Non-pigmented ciliary epithelial cell (primary cell): ENCODE results near the gene UBR3.
"Not testable (repeated sequence)": the region's sequence is repeated elsewhere in the genome, so short reads cannot be mapped to it uniquely, and the experiment has no call there.

ENCODE experiments used
- DNase-seq: peaks from one replicate; pipeline ENCODE4 v3.0.0-alpha.2; 2010; ENCODE audit warnings: low read depth

UBR3 gene

DNA sequence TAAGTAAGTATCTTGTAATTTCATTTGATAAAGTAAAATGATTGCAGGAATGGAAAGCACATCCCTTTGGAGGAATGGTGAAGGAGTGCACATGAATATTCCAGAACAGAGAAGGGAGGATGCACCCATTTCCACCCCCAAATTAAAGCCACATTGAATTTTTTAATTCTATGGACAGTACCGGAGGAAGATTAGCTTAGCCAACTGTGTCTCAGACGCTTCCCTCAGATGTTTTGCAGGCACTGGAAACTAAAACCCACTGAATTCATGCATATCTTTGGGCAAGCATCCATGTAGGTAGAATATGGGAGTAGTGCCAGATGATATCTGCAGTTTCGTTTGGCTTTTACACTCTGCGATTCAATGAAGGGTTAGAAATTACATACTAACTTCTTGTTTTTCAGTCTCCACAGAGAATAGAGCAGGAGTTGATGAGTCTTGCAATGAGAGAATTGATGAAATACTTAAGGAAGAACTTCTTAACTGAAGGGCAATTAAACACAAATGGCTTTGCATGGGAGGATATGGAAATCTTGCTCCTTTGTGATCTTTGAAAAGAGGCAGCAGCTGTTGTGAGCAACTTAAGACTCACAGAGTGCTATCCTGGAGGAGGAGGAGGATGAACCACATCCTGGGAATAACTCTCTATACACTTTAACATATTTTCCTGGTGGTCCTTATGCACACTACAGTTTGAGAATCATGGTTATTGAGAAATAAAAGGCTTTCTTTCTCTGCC is 279.0 kb downstream of the UBR3 start:
- no peak for DNase-seq

DNA sequence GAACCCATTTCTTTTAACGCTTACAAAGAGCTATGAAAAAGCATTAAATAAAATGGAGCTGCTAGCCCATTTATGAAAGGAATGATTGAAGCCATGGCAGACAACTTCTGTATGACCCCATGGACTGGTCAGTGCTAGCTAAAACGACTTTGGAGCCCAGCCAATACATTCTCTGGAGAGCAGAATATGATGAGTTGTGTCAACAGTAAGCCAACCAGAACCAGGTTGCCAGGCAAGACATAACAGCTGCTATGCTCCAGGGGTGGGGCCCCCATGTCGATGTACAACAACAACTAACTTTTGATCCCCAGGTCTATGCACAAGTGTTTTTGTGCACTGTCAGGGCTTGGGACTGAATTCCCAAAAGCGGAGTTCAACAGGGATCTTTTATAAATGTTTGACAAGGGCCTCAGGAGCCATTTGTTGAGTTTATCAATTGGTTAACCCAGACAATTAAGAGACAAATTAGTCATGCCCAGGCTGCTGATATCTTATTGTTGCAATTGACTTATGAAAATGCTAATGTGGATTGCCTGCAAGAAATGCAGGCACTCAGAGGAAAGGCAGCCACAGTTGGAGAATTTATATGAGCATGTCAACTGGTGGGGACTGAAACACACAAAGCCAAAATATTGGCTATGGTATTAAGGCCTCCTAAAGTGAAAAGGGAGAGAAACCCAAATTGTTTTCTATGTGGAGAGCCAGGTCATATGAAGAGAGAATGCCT is 286.1 kb downstream of the UBR3 start:
- DNase-seq = no peak

DNA sequence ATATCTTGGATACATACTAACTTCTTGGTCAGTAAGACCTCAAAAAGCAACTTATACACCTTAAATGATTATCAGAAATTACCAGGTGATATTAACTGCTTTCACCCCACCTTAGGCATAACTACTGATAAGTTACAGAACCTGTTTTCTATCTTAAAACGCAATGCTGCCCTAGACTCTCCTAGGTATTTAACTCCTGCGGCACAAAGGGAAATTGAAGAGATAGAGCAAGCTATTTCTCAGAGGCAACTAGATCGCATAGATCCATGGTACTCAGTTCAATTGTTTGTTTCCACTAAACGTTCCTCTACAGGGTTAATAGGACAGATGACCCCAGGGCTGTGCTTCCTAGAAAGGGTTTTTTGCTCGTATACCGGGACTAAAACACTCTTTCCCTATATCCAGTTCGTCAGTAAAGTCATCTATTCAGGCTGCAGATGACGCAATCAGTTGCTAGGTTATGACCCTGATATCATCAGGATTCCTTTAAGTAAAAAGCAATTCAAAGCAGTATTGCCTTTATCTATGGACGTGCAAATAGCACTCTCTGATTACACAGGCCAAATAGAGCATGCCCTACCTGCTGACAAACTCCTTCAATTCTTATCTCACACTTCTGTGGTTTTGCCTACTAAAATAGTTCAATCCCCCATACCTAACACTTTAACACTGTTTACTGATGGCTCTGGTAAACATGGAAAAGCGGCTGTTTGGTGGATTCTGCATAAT is 288.4 kb downstream of the UBR3 start:
- DNase-seq = no peak

DNA sequence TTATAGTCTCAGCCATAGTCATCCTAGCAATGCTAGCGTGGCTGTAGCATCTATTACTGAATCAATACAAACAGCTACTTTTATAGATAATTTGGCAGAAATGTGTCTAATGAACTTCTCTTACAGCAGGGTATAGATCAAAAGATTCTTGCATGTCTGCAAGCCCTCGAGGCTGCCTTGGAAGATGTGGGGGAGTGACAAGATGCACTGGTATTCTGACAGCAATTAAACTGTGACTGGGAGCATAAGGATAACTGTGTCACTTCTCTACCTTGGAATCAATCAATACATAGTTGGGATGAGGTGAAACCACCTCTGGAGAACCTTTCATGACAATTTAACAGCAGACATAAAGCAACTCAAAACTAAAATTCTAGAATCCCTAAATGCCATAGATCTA is 291.4 kb downstream of the UBR3 start:
- no peak for DNase-seq

DNA sequence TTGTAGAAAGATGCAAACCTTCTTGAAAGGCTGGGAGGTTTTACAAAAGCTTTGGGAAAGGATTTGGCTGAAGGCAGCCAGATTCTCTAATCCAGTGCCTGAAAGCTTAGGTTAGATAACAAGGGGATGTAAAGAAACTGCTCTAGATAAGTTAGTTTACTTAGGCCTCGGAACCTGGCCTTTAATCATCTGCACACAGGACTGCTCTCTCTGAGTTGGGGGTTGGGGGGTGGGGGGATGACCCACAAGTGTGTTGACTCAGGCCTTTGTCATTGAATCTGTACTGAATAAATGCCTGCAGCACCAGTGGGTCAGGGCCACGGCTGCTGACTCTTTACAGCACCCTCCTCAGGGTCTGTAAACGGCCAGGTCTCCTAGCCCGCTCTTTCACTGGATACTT is 292.1 kb downstream of the UBR3 start:
- DNase-seq = not testable (repeated sequence)

DNA sequence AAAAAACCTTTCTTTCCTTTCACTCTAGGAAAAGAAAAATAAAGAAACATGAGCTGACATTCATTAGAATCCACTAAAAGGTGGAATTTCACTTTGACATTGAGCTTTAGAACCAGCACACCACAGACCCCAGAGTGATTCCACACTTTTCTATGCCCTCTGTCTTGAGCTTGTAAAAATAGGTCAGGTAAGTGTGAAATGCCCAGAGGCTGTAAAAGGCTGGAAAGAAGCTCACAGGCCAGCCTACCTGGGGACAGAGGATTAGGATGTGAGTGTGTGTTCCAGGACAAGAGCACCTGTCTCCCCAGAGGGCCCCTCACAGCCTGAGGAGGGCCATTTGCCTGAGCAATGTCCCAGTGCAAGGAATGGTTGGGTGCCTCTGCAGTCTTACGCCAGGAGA is 294.4 kb downstream of the UBR3 start:
- DNase-seq = no peak

DNA sequence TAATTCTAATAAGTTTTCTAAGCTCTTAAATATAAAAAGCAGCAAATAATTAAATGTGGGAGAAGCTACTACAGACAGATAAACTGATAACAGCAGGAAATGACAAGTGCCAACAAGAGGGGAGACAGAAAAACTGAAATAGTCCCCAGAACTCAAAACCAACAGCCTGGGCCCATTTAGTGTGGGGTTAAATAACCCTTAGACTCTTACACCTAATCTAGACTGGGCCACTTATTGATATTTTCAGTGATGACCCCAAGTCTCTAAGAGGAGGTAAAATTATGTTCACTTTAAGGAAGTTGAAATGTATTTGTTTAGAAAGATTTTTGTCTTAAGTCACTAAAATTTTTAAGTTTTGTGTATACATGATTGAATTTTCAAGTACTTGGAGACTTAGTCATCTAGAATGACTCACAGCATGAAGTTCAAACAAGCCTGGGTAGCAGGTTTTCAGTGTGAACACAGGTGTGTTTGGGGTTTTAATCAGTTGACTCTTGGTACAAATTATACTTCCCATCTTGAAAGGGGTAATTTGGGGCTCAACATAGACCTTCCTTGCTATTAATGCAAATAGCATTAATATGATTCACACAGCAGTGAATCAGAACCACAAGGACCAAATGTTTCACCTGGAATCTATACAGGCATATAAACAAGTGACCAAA is 295.8 kb downstream of the UBR3 start:
- DNase-seq = no peak

DNA sequence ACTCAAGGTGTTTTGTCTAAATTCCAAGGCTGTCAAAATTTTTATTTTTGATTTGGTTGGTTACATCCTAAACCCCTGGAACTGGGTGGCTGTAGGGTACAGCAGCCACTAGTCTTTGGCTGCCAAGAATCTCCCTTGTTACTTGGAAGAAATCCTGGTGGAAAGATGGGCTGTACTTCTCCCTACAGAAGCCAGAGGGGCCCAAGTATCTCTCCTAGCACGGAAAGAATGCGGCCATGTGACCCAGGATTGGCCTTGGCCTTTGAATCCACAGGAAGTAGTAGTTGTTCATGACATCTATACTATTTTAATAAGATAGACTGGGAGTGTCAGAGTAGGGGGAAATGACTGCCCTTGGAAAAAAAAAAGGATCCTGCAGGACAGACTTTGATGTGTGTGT is 296.3 kb downstream of the UBR3 start:
- no peak for DNase-seq

DNA sequence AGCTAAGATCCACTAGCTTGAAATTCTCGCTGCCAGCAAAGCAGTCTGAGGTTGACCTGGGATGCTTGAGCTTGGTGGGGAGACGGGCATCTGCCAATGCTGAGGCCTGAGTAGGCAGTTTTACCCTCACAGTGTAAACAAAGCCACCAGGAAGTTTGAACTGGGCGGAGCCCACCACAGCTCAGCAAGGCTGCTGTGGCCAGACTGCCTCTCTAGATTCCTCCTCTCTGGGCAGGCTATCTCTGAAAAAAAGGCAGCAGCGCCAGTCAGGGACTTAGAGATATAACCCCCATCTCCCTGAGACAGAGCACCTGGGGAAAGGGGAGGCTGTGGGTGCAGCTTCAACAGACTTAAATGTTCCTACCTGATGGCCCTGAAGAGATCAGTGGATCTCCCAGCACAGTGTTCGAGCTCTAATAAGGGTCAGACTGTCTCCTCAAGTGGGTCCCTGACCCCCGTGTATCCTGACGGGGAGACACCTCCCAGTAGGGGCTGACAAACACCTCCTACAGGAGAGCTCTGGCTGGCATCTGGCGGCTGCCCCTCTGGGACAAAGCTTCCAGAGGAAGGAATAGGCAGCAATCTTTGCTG is 299.0 kb downstream of the UBR3 start:
- DNase-seq = not testable (repeated sequence)
